Endothelial cell of hepatic sinusoid (primary cell): ENCODE results near the gene CDK6.
"Not testable (repeated sequence)": the region's sequence is repeated elsewhere in the genome, so short reads cannot be mapped to it uniquely, and the experiment has no call there.

ENCODE experiments used
- in situ Hi-C: cut with HindIII; loops from 2 replicates; pipeline ENCODE4 v1.10.0; 2017; ENCODE audit warnings: low sequenced_read_pairs

Gene CDK6

DNA sequence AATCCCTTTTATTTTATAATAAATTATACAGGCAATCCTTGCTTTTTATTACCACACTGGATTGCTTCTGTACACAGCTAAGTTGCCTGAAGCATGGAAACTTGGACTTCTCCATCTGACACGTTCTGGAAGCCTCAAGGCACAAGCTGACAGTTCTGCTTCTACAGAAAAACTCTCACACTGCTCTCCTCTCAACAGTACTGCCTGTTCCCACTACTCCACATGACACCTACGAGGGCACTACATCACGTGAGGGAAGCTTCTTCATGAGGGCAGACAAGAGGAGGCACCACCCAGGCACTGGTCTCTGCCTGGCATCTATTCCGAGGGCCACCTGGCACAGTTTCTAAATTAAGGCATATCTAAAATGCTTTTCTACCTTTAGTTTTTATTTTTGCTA is 229.4 kb downstream of the CDK6 start:
- in situ Hi-C loops = loop anchor here (5.0 kb wide), 1 partner anchor 85 kb away; no protein-coding TSS in a partner anchor

DNA sequence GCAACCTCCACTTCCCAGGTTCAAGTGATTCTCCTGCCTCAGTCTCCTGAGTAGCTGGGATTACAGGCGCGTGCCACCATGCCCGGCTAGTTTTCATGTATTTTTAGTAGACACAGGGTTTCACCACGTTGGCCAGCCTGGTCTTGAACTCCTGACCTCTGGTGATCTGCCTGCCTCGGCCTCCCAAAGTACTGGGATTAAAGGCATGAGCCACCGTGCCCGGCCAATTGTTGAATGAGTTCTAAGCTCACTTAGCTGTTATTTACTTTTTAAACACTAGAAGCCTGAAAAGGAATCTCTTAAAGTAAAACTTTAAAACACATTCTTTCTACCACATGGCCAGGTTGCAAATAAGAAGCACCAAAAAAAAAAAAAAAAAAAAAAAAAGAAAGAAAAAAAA is 231.9 kb downstream of the CDK6 start:
- in situ Hi-C loops = not testable (repeated sequence)

DNA sequence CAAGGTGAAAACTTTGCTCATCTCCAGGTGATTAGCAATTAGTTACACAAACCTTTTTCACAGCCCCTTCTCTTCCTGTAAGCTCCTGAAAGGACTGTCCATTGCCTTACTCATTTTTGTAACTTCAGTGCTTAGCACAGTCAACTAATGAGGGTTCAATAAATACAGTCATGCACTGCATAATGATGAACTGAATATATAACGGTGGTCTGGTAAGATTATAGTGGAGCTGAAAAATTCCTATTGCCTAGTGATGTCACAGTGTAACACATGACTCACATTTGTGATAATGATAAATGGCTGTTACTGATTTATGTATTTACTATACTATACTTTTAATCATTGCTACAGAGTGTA is 233.3 kb downstream of the CDK6 start:
- in situ Hi-C loops = no loop called here

DNA sequence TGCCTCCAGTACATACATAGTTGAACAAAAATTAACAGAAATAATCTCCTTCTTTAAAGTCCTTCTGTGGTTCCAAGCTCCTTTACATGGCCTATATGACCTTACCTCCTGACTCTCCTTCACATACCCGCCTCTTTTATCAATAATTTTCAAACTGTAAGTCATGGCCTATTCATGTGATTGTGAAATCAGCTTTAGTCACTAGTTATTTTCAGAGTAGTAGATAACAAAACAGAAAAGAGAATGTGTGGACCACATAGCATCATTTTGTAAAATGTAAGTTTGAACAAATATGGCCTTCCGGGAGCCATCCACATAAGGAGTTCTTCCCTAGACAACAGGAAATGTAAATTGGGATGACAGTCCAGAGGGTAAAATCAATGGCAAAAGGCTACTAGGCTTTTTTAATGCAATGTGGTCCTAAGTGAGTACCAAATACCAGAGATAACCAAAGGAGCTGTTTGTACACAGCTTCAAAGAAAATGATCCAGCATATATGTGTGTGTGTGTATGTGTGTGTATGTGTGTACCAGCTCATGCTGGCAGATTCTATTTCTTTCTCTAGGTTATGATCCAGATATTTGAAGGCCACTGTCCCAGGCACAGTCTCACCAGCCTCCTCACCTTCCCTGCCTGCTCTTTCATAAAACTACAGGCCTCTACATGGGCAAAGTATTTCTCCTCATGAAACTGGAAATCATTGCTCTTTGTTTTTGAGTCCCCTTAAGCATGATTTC is 233.9 kb downstream of the CDK6 start:
- in situ Hi-C loops = no loop called here

DNA sequence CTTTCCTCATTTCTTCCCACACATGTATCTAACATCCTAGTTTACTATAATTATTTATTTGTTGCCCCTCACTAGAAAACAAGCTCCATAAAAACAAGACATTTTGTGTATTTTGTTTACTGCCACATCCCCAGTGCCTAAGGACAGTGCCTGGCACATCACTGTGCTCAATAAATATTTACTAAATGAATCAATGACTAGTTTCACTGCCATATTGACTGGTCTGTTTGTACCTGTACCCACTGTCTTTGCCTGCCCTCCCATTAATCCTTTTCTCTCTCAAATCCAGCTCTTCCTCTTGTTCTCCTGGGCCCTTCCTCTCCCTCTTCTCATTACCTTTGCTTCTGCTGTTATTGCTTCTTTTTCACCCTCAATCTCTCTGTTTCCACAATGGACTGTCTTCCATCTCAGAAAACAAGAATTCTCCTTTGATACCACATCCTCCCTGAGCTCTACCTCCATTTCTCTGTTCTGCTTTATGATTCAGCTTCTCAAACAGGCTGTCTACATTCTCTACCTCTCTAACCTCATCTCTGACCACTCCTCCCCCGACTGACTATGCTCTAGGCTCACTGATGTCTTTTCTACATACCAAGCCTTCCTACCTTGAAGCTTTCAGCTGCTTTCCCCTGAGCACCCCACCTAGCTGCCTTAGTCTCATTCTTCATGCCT is 237.9 kb downstream of the CDK6 start:
- in situ Hi-C loops = loop anchor here (5.0 kb wide), 1 partner anchor 41 kb away; no protein-coding TSS in a partner anchor

DNA sequence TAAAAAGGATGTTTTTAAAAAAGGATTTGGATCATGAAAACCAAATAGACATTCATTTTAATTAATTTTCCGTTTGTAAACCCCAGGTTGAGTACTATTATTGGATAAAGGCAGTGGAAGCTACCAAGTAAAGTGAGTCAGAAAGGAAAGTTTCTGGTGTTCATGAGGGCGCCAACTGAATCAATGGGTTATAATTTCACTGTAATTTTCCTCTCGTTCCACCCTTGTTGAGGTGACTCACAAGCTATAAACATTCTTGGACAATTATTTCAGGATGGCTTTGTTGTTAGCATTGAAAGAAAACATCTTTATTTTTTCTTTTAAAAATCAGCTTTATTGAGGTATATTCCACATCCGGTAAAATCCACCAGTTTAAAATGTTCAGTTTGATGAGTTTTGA is 241.1 kb downstream of the CDK6 start:
- in situ Hi-C loops = loop anchor here (5.0 kb wide), 1 partner anchor 38 kb away; no protein-coding TSS in a partner anchor

DNA sequence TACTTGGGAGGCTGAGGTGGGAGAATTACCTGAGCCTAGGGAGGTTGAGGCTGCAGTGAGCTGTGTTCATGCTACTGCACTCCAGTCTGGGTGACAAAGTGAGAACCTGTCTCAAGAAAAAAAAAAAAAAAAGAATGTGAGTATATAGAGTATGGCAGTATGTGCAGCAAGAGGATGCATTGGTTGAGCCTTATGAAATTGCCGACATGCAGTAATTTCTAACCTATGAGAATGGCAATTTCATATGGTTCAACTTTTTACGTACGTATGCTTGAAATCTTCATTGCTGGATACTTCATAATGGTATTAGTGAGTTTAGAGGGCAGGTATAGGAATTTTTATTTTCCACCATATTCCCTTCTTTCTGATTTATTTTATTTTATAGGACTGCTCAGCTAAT is 241.6 kb downstream of the CDK6 start:
- in situ Hi-C loops = loop anchor here (5.0 kb wide), 1 partner anchor 37 kb away; no protein-coding TSS in a partner anchor

DNA sequence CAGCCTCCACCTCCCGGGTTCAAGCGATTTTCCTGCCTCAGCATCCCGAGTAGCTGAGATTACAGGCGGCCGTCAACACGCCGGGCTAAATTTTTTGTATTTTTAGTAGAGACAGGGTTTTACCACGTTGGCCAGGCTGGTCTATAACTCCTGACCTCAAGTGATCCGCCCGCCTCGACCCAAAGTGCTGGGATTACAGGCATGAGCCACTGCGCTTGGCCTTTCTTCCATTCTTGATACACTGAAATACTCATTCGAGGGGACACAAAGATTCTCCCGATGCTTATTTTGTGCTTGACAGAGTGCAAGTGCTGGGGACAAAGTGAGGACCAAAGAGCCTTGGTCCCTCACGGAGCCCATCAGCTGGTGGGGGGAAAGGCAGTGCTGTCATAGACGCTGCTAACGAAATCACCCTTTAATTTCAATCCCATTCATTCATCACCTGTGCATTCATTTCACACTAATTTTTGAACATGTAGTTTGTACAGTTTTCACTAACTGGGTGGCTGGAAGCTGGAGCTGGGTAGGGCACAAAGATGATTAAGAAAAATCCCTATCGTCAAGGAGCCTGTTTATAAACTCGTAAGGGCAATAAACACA is 245.6 kb downstream of the CDK6 start:
- in situ Hi-C loops = no loop called here

DNA sequence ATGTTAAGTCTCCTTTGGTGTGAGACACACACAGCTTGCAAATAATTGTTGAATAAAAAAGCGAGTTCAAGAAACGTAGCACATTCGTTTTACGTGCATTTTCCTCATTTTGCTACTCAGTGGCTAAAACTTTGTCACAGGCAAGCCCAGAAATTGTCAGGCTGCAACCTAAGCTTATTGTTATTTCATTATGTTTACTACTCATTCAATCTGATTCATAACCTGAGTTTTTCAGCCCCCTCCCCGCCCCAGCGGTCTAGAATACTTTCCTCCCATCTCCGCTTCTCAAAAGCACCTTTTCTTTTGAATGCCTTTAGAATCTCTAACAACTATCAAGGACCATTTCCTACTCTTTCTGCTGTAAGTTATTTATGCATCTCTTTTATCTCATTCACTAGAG is 247.3 kb downstream of the CDK6 start:
- in situ Hi-C loops = no loop called here

DNA sequence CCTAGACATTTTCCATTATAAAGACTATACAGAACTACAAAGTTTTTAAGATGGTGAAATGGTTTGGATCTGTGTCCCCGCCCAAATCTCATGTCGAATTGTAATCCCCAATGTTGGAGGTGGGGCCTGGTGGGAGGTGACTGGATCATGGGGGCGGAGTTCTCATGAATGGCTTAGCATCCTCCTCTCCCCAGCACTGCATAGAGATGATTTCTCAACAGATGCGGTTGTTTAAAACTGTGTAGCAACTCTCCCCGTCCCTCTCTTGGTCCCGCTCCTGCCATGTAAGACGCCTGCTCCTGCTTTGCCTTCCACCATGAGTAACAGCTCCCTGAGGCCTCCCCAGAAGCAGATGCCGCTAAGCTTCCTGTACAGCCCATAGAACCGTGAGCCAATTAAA is 247.8 kb downstream of the CDK6 start:
- in situ Hi-C loops = no loop called here

DNA sequence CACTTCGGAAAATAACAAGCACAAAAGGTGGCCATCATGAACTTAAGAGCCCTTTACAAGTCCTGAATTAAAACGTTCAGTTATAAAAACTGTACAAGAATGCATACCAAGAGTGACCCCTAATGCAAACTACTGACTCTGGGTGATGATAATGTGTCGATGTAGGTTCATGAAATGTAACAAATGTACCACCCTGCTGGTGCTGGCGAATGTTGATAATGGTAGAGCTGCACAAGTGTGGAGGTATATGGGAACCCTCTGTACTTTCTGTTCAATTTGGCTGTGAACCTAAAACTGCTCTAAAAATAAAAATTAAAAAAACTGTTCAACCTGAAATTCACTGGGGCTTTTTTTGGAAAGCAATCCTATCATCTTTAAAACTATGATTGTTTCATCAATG is 249.5 kb downstream of the CDK6 start:
- in situ Hi-C loops = no loop called here

DNA sequence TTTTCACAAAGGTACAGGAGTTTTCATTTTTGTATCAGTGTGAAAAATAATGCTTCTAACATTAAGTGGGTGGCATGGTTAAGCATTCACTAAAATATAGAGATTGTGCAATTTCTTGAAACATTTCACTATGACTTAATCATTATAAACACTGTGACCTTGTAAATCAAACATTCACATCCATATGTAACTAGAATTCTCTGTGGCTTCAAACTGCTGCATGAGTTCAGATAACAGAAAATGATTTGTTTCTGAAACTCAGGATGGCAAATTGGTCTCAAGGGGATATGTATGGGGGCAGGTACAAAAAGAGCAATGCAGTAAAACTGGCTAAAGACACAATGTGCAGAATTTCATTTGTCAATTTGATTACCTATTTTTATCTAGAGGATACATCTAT is 250.0 kb downstream of the CDK6 start:
- in situ Hi-C loops = no loop called here

DNA sequence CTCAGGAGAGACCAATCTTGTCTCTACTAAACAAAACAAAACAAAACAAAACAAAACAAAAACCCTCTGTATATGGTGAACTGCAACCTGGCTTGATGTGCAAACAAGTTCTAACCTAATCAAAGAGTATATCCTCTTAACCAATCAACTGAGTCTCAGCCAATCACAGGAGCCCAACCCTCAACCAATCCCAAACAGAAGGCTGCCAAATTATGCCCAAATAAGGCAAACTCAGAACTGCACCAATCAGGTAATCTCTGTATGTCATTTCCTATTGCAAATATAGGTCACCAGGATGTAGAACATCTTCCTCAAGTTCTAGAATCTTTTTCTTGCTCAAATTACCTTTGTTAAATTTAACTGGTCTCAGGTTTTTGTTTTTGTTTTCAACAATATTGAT is 251.4 kb downstream of the CDK6 start:
- in situ Hi-C loops = no loop called here

DNA sequence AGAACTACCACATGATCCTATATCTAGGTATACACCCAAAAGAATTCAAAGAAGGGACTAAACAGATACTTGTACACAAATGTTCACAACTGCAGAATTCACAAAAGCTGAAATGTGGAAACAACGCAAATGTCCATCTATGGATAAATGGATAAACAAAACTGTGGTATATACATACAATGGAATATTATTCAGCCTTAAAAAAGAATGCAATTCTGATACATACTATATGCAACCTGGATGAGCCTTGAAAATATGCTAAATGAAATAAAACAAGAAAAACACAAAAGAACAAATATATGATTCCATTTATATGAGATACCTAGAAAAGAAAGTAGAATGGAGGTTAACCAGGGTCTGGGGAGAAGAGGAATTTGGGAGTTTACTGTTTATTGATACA is 253.4 kb downstream of the CDK6 start:
- in situ Hi-C loops = no loop called here

DNA sequence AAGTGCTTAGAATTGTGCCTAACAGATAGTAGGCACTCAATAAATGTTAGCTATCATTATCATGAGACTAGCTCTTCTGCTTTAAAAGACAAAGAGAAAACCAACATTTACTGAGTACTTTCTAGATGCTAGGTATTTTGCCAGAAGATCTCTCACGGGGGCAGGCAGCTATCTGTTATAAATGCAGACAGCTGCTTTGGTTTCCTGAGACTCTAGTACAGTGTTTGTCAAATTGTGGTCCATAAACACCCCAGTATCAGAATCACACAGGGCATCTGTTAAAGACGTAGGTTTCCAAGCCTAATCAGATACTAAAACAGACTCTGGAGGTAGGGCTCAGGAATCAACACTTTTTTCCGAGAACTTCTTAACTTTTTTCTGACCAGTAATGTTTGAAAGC is 260.1 kb downstream of the CDK6 start:
- in situ Hi-C loops = loop anchor here (5.0 kb wide), 1 partner anchor 36 kb away; no protein-coding TSS in a partner anchor

DNA sequence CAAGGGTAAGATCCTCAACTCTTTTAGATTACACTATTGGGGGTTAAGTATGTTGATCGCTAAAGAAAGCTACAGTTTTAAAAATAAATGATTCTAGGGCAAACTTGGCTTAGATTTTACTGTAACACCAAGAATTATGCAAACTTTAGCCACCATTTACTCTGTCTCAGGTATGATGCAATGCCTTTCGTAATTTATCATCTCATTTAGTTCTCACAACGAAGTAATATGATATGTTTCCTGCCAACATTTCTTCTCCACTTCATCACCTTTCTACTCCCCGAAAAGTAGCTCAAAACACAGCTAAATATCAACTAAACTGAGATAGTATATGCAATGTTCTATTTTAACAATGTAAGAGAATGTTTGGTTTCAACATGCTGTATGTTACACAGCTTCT is 267.2 kb downstream of the CDK6 start:
- in situ Hi-C loops = loop anchor here (5.0 kb wide), 1 partner anchor 42 kb away; the partner anchor contains the start of genes PEX1 and RBM48

DNA sequence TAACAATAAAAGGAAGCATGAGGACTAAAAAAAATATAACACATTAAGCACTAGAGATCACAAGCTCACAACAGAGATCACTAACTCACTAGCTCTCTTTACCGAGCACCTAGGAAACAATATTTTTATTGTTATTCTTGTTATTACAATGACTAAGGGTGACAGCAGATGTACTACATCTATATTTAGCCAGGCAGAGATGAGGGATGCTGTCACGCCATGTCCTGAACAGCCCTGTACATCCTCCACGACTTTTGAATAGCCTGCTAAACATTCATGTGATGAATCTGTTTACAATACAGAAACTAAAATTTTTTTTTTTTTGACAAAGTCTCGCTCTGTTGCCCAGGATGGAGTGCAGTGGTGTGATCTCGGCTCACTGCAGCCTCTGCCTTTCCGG is 268.9 kb downstream of the CDK6 start:
- in situ Hi-C loops = loop anchor here (5.0 kb wide), 1 partner anchor 40 kb away; the partner anchor contains the start of genes PEX1 and RBM48

DNA sequence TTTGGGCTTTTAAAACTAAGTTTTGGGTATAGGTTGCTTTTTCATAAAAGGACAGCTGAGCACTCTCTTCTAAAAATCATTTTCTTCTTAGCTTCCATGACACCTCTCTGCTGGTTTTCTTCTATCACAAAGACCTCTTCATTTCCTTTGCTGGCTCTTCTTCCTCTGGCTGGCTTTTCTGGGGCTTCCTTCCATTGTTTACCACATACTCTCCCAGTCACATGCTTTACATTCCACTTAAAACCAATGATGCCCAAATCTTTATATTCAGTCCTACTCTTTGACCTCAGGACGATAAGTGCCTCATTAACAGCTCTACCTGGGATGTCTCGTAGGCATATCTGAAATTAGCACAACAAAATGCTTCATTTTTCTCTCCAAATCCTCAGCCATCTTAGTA is 273.0 kb downstream of the CDK6 start:
- in situ Hi-C loops = no loop called here

DNA sequence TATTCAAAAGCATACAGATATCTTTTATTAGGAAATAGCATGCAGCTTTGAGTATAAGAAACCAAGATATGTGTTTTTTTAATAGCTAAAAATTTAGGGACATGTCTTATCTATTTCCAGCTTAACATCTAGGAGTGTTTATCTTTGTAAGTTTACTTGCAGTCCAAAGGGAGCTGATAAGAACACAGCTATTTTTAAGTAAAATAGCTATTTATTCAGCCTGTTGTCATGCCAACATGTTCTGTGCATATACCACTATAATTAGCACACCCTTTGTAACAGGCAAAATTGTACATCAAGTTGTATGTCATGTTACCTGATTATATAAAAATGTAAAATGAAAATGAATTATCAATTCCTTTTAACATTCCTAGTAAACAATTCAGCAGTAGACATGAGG is 275.8 kb downstream of the CDK6 start:
- in situ Hi-C loops = no loop called here

DNA sequence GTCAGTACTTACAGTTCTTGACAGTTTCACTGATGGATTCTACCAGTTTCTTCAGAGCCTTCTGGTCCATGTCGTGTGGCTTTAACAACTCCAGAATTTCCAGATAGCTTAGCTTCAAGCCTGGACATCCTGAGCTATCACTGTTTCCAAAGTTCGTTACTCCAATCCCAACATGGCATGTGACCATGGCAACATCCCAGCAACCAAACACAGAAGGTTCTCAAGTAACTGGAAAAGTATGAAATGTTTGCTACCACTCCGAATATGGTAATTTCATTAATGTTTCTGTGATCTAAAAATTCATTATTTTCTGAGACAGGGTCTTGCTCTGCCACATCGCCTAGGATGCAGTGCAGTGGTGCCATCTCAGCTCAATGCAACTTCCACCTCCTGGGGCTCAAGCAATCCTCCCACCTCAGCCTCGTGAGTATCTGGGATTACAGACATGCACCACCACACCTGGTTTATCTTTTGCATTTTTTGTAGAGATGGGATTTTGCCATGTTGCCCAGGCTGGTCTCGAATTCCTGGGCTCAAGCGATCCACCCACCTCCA is 278.5 kb downstream of the CDK6 start:
- in situ Hi-C loops = loop anchor here (5.0 kb wide), 1 partner anchor 39 kb away; no protein-coding TSS in a partner anchor

DNA sequence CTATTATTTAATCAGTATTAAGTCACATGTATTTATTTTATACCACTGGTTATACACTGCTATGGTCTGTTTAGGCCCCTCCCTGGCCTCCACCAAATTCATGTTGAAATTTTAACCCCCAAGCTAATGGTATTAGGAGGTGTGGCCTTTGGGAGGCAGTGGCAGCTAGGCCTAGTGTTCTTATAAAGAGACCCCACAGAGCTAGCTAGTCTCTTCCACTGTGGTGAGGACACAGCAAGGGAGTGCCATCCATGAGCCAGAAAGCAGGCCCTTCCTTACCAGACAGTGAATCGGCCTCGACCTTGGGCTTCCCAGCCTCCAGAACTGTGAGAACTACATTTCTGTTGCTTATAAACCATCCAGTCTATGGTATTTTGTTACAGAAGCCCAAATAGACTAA is 279.1 kb downstream of the CDK6 start:
- in situ Hi-C loops = loop anchor here (5.0 kb wide), 1 partner anchor 40 kb away; no protein-coding TSS in a partner anchor
